AG04449 (cell line): ENCODE results near the gene MYO1F.

Source experiments
- CTCF ChIA-PET: fragments of 350-600 bp; formaldehyde crosslinking; extraction: SDS; loops from one replicate; lab custom pipeline; 2021; ENCODE audit warnings: antibody characterized with exemption; lab: Yijun Ruan, JAX
- POLR2A ChIA-PET: fragments of 400-600, 350-600 bp; formaldehyde crosslinking; extraction: SDS; loops from one replicate; lab custom pipeline; 2020; ENCODE audit warnings: antibody characterized with exemption, inconsistent platforms; lab: Yijun Ruan, JAX
- DNase-seq: peaks from one replicate; pipeline ENCODE4 v3.0.0-alpha.2; 2010; ENCODE audit warnings: low read depth, low spot score
- H3K4me3 ChIP-seq: 2 replicates; pipeline ENCODE4 v1.5.1; 2011; ENCODE audit warnings: low read depth, mild to moderate bottlenecking, control low read depth, low read length
- TF ChIP-seq, protein P1 (sequence below): IDR thresholded peaks from one replicate; pipeline ENCODE4 v1.5.1; 2011; ENCODE audit warnings: mild to moderate bottlenecking, moderate library complexity, low read length, control low read depth, inconsistent platforms; ENCODE audit not compliant: insufficient read depth; ENCODE audit errors: missing control alignments

MYO1F gene

DNA sequence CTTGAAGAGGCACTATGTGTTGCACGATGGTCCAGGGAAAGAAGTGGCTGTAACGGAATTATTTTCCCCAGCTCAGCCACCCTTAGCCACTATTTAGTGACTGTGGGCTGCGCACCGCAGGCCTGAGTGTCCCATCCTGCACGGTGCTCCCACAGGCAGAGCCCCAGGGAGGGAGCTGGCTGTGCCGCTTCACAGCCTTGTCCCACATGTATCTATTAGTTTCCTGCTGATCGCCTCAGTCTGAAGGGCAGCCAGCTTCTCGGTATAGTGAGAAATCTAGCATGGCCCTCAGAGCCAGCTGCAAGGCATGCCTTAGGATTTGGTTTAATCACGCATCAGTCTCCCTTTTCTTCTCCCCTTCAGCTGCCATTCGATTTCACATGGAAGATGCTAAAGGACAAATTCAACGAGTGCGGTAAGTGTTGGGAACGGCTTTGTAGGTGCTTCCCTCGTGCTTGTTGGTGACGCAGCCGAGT is 90.5 kb downstream of the MYO1F start:
- TF ChIP-seq, protein P1, sequence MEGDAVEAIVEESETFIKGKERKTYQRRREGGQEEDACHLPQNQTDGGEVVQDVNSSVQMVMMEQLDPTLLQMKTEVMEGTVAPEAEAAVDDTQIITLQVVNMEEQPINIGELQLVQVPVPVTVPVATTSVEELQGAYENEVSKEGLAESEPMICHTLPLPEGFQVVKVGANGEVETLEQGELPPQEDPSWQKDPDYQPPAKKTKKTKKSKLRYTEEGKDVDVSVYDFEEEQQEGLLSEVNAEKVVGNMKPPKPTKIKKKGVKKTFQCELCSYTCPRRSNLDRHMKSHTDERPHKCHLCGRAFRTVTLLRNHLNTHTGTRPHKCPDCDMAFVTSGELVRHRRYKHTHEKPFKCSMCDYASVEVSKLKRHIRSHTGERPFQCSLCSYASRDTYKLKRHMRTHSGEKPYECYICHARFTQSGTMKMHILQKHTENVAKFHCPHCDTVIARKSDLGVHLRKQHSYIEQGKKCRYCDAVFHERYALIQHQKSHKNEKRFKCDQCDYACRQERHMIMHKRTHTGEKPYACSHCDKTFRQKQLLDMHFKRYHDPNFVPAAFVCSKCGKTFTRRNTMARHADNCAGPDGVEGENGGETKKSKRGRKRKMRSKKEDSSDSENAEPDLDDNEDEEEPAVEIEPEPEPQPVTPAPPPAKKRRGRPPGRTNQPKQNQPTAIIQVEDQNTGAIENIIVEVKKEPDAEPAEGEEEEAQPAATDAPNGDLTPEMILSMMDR, result no peak
- no peak overlapping the region for H3K4me3 ChIP-seq
- POLR2A ChIA-PET, result interaction anchor here (1.0 kb wide), 1 partner anchor 9 kb away, joined by 3 read pairs; no protein-coding TSS in a partner anchor
- CTCF ChIA-PET, result interaction anchor here (0.9 to 2.0 kb wide), 3 partner anchors 19 to 133 kb away, joined by 3 to 14 read pairs (median 3); no protein-coding TSS in a partner anchor
- no peak for DNase-seq

DNA sequence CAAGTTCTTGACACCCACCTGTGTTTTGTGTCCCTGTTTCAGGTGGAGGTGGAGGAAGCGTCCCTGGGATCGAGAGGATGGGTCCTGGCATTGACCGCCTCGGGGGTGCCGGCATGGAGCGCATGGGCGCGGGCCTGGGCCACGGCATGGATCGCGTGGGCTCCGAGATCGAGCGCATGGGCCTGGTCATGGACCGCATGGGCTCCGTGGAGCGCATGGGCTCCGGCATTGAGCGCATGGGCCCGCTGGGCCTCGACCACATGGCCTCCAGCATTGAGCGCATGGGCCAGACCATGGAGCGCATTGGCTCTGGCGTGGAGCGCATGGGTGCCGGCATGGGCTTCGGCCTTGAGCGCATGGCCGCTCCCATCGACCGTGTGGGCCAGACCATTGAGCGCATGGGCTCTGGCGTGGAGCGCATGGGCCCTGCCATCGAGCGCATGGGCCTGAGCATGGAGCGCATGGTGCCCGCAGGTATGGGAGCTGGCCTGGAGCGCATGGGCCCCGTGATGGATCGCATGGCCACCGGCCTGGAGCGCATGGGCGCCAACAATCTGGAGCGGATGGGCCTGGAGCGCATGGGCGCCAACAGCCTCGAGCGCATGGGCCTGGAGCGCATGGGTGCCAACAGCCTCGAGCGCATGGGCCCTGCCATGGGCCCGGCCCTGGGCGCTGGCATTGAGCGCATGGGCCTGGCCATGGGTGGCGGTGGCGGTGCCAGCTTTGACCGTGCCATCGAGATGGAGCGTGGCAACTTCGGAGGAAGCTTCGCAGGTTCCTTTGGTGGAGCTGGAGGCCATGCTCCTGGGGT is 91.5 kb downstream of the MYO1F start:
- TF ChIP-seq, protein P1, result no peak
- no peak overlapping the region for H3K4me3 ChIP-seq
- CTCF ChIA-PET, result interaction anchor here (0.9 to 2.0 kb wide), 3 partner anchors 20 to 132 kb away, joined by 3 to 14 read pairs (median 3); no protein-coding TSS in a partner anchor
- POLR2A ChIA-PET, result interaction anchor here (0.7 kb wide), 1 partner anchor 40 kb away, joined by 3 read pairs; no protein-coding TSS in a partner anchor
- DNase-seq, result no peak

DNA sequence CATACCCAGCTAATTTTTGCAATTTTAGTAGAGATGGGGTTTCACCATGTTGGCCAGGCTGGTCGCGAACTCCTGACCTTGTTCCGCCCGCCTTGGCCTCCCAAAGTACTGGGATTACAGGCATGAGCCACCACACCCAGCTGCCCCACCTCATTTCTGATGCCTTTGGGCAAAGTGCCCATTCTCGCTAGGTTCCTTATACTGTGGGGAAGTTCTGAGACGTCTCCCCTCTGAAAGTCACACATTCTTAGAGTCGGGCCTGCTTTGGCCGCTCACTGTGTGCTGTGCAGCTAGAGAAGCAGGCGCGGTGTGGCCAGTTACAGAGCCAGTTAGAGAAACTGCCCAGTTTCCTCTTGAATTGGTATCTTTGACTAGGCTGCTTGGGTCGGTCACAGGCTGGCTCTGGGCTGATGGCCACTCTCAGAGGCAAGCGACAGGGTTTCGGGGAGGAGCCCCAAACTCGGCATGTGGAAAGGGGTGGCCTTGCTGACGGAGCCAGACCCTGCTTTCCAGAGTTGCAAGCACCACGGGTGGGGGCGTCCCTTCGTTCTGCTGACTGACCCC is 92.8 kb downstream of the MYO1F start:
- DNase-seq, result no peak
- no peak overlapping the region for H3K4me3 ChIP-seq
- TF ChIP-seq, protein P1, result no peak
- POLR2A ChIA-PET, result no interaction called here
- CTCF ChIA-PET, result interaction anchor here (1.2 kb wide), 2 partner anchors 21 to 131 kb away, joined by 3 read pairs; no protein-coding TSS in a partner anchor

DNA sequence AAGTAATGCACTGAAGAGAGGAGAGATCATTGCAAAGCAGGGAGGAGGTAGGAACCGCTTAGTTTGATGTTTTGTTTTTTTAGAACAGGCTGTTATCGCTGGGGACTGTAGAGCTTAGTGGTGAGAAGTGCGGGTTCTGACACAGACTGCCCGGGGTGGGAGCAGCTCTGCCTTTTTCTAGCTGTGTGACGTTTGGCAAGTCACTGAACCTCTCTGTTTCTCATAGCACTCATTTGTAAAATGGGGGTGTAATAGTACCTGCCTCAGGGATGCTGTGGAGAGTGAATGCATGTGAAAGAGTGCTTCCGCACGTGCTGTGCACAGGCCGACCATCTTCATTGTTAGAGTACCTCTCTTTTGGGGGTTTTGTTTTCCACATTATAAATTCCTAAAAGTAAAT is 94.1 kb downstream of the MYO1F start:
- TF ChIP-seq, protein P1, result no peak
- ChIA-PET CTCF (interaction anchor here (0.9 to 3.4 kb wide), 4 partner anchors 20 to 129 kb away, joined by 3 to 15 read pairs (median 3); no protein-coding TSS in a partner anchor), POLR2A (no interaction called here)
- DNase-seq, result no peak
- no peak overlapping the region for H3K4me3 ChIP-seq

DNA sequence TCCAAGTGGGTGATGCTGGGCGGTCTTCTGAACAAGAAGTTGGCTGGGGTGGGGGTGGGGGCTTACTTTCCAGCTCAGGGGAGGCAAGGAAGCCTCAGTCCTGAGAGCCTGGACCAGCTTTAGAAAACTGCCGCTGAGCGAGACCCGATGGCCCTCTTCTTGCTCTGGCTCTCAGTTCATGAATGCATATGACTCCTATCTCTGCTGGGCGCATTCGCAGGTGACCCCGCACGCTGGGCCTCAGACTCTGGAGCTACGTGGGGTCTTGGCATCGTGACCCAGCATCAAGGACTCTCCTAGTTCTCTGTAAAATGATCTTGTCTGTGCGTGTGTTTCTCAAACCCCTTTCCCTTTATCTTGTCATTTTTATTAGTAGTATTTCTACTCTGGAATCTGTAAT is 94.5 kb downstream of the MYO1F start:
- H3K4me3 ChIP-seq, result no peak overlapping the region
- CTCF ChIA-PET, result interaction anchor here (0.9 to 3.4 kb wide), 2 partner anchors 23 to 96 kb away, joined by 3 to 15 read pairs; no protein-coding TSS in a partner anchor
- no peak for DNase-seq
- POLR2A ChIA-PET, result interaction anchor here (1.1 to 1.3 kb wide), 2 partner anchors 12 to 21 kb away, joined by 3 read pairs; no protein-coding TSS in a partner anchor
- TF ChIP-seq, protein P1, result no peak
